GM23338 (cell line): ENCODE measurements around the gene CDKN2AIPNL. TPM values are rescaled to one million over a fixed set of nuclear protein-coding genes. Genes with fewer than 3 reads are reported as not detected.

Experiments used
- ATAC-seq: fragments of 200-7000 bp; cut with Tn5 transposase; 3 replicates; pipeline ENCODE4 v1.9.1; 2020
- DNase-seq: peaks from one replicate; pipeline ENCODE4 v3.0.0-alpha.2; 2015; ENCODE audit warnings: low spot score
- H2AFZ ChIP-seq: fragments of 200-600 bp; sonication (generic); 2 replicates; pipeline ENCODE4 v1.8.0; 2016; ENCODE audit warnings: antibody characterized with exemption, mild to moderate bottlenecking, moderate library complexity
- H3F3A ChIP-seq: fragments of 200-600 bp; sonication (generic); replicated peaks from 2 replicates; pipeline ENCODE4 v1.8.0; 2017; ENCODE audit warnings: antibody characterized with exemption, mixed run types, low read depth
- H3K27ac ChIP-seq: fragments of 200-600 bp; sonication (generic); 2 replicates; pipeline ENCODE4 v1.6.1; 2016; ENCODE audit warnings: low read depth
- H3K27me3 ChIP-seq: fragments of 200-600 bp; sonication (generic); 2 replicates; pipeline ENCODE4 v1.8.0; 2016; ENCODE audit warnings: mild to moderate bottlenecking, mixed run types, moderate library complexity; ENCODE audit not compliant: insufficient read depth
- H3K36me3 ChIP-seq: fragments of 200-600 bp; sonication (generic); 2 replicates; pipeline ENCODE4 v1.8.0; 2016; ENCODE audit warnings: mild to moderate bottlenecking; ENCODE audit not compliant: insufficient read depth
- H3K4me1 ChIP-seq: fragments of 200-600 bp; sonication (generic); 2 replicates; pipeline ENCODE4 v1.8.0; 2016; ENCODE audit warnings: mild to moderate bottlenecking, moderate library complexity; ENCODE audit not compliant: insufficient read depth
- H3K4me2 ChIP-seq: fragments of 200-600 bp; sonication (generic); 2 replicates; pipeline ENCODE4 v1.7.1; 2017; ENCODE audit warnings: mixed run types
- H3K4me3 ChIP-seq: fragments of 200-600 bp; sonication (generic); 2 replicates; pipeline ENCODE4 v1.6.1; 2016; ENCODE audit warnings: mixed run types
- H3K79me2 ChIP-seq: fragments of 200-600 bp; sonication (generic); replicated peaks from 2 replicates; pipeline ENCODE4 v1.8.0; 2017; ENCODE audit warnings: mild to moderate bottlenecking; ENCODE audit not compliant: insufficient read depth
- H3K9me2 ChIP-seq: fragments of 200-600 bp; sonication (generic); 2 replicates; pipeline ENCODE4 v1.8.0; 2017; ENCODE audit not compliant: insufficient read depth
- H4K20me1 ChIP-seq: fragments of 200-600 bp; sonication (generic); replicated peaks from 2 replicates; pipeline ENCODE4 v1.8.0; 2017; ENCODE audit warnings: mild to moderate bottlenecking; ENCODE audit not compliant: insufficient read depth
- H3K27ac Mint-ChIP-seq: 2 replicates; pipeline ENCODE4 v1.8.0; 2020; ENCODE audit warnings: inconsistent platforms, mild to moderate bottlenecking, moderate library complexity, mixed read lengths
- H3K27me3 Mint-ChIP-seq: 3 replicates; pipeline ENCODE4 v1.8.0; 2022; ENCODE audit warnings: low read depth, mild to moderate bottlenecking, moderate library complexity, mixed read lengths, inconsistent platforms; ENCODE audit not compliant: insufficient read depth, poor library complexity
- H3K36me3 Mint-ChIP-seq: 3 replicates; pipeline ENCODE4 v1.8.0; 2021; ENCODE audit warnings: low read depth, mild to moderate bottlenecking, inconsistent platforms, moderate library complexity, mixed read lengths
- H3K4me1 Mint-ChIP-seq: 3 replicates; pipeline ENCODE4 v1.8.0; 2020; ENCODE audit warnings: mild to moderate bottlenecking, inconsistent platforms, mixed read lengths
- H3K4me3 Mint-ChIP-seq: 3 replicates; pipeline ENCODE4 v1.8.0; 2021; ENCODE audit warnings: moderate library complexity, mild to moderate bottlenecking, inconsistent platforms, mixed read lengths
- H3K9me3 Mint-ChIP-seq: 3 replicates; pipeline ENCODE4 v1.8.0; 2020; ENCODE audit warnings: moderate library complexity, mild to moderate bottlenecking, inconsistent platforms, mixed read lengths
- CREB1 ChIP-seq: fragments of 250-450 bp; sonication (Bioruptor Pico); IDR thresholded peaks from 2 replicates; pipeline ENCODE4 v1.5.0; 2020; ENCODE audit warnings: low read depth, mild to moderate bottlenecking, moderate library complexity
- CTCF ChIP-seq, 2 experiments: fragments of 200-600 bp in 1 of 2; sonication (generic) in 1 of 2; conservative IDR thresholded peaks; 2 replicates each; pipeline versions ENCODE4 v1.5.1 to v1.6.1; 2016 to 2017; ENCODE audit warnings: antibody characterized with exemption in 2 of 2, low read depth in 2 of 2, mild to moderate bottlenecking in 2 of 2, moderate library complexity in 1 of 2
- ETS1 ChIP-seq: IDR thresholded peaks from 2 replicates; pipeline ENCODE4 v1.6.1; 2016; ENCODE audit warnings: antibody characterized with exemption
- EZH2 ChIP-seq: fragments of 200-600 bp; sonication (generic); IDR thresholded peaks from one replicate; pipeline ENCODE4 v1.8.0; 2017; ENCODE audit warnings: antibody characterized with exemption, mild to moderate bottlenecking, low read depth; ENCODE audit not compliant: unreplicated experiment
- EZH2phosphoT487 ChIP-seq: fragments of 200-600 bp; sonication (generic); IDR thresholded peaks from one replicate; pipeline ENCODE4 v1.8.1; 2018; ENCODE audit warnings: antibody characterized with exemption; ENCODE audit not compliant: unreplicated experiment
- NANOG ChIP-seq: IDR thresholded peaks from 2 replicates; pipeline ENCODE4 v1.6.1; 2016; ENCODE audit warnings: antibody characterized with exemption, borderline replicate concordance
- POLR2AphosphoS5 ChIP-seq: IDR thresholded peaks from 2 replicates; pipeline ENCODE4 v1.6.1; 2016; ENCODE audit warnings: antibody characterized with exemption, low read depth
- ZNF114 ChIP-seq: fragments of 250-450 bp; sonication (Bioruptor Pico); IDR thresholded peaks from 2 replicates; pipeline ENCODE4 v1.5.0; 2020; ENCODE audit warnings: mild to moderate bottlenecking, moderate library complexity
- ZNF331 ChIP-seq: fragments of 250-450 bp; sonication (Bioruptor Pico); IDR thresholded peaks from 2 replicates; pipeline ENCODE4 v1.5.0; 2020; ENCODE audit warnings: low read depth, mild to moderate bottlenecking, moderate library complexity
- polyA plus RNA-seq: library from polyadenylated mRNA; unstranded; fragments of >200 nt; fragmentation: Nextera tagmentation; extraction: Ambion mirVana; gene quantifications from 2 replicates; pipeline ENCODE4 v1.2.1, GENCODE V29; 2016
- total RNA-seq: library from RNA; depleted of rRNA; stranded (reverse); fragments of >200 nt; shearing (Covaris generic); gene quantifications from 2 replicates; pipeline ENCODE4 v1.2.3, GENCODE V29; 2014
- TF ChIP-seq, protein P1 (sequence below): IDR thresholded peaks from one replicate; pipeline ENCODE4 v1.6.1; 2018; ENCODE audit warnings: antibody characterized with exemption; ENCODE audit not compliant: unreplicated experiment

The CDKN2AIPNL gene
- total and polyA plus RNA-seq, 2 experiments from 2014 or later = 53.5 to 79.5 TPM

DNA sequence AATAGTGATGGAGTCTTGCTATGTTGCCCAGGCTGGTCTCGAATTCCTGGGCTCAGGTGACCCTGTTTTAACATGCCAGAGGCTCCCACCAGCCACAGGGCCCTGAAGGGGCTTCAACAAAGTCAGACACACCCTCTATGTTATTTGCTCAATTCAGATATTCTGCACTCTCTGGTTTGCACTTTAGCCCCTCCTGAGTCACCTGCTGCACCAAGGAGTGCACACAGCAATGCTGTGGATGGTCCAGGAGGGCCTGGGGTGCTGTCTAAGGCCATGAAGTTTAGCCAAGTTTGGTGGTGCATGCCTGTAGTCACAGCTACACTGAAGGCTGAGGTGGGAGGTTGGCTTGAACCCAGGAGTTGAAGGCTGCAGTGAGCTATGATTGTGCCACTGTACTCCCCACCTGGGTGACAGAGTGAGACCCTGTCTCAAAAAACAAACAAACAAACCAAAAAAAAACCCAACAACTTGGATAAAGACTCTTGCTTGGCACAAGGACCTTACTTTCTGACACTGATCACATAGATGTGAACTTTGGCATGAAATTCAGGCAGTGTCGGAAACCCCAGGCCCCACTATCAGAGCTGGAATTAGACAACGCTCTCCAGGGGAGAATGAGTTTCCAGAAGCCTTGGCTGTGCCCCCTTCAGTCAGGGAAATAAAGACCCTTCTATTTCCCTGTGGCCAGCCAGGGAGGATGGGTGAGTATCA, 39.7 kb upstream of the CDKN2AIPNL start:
- Histone ChIP-seq H3K36me3 (no peaks in the 10 kb centered on the region), H2AFZ (no peak overlapping the region)
- no peak for ATAC-seq

More for the DNA sequence above, 39.7 kb upstream of the CDKN2AIPNL start:
- Histone ChIP-seq H3K4me1 (peaks cover 8% of the 10 kb centered on the region; the same call in 1 of the 2 replicates), H3K4me3 (no peak overlapping the region), H3K4me2 (no peak overlapping the region), H3F3A (no peaks in the 10 kb centered on the region), H3K27me3 (no peaks in the 10 kb centered on the region), H3K27ac (no peak overlapping the region), H4K20me1 (no peaks in the 10 kb centered on the region), H3K79me2 (no peaks in the 10 kb centered on the region), H3K9me2 (no peaks in the 10 kb centered on the region)
- peaks cover 9% of the 10 kb centered on the region for H3K4me1 Mint-ChIP-seq
- no peak overlapping the region for H3K27ac Mint-ChIP-seq
- no peak overlapping the region for H3K4me3 Mint-ChIP-seq
- TF ChIP-seq ZNF331 (CRISPR knock-in tag) (no peak), ETS1 (no peak), CTCF (conservative IDR thresholded peaks at IDR 0.05; ENCODE audit: low read depth in 2 of 2) (no peak), CREB1 (no peak), POLR2AphosphoS5 (no peak), EZH2 (no peak), NANOG (no peak), ZNF114 (CRISPR knock-in tag) (no peak), EZH2phosphoT487 (no peak)
- TF ChIP-seq, protein P1, sequence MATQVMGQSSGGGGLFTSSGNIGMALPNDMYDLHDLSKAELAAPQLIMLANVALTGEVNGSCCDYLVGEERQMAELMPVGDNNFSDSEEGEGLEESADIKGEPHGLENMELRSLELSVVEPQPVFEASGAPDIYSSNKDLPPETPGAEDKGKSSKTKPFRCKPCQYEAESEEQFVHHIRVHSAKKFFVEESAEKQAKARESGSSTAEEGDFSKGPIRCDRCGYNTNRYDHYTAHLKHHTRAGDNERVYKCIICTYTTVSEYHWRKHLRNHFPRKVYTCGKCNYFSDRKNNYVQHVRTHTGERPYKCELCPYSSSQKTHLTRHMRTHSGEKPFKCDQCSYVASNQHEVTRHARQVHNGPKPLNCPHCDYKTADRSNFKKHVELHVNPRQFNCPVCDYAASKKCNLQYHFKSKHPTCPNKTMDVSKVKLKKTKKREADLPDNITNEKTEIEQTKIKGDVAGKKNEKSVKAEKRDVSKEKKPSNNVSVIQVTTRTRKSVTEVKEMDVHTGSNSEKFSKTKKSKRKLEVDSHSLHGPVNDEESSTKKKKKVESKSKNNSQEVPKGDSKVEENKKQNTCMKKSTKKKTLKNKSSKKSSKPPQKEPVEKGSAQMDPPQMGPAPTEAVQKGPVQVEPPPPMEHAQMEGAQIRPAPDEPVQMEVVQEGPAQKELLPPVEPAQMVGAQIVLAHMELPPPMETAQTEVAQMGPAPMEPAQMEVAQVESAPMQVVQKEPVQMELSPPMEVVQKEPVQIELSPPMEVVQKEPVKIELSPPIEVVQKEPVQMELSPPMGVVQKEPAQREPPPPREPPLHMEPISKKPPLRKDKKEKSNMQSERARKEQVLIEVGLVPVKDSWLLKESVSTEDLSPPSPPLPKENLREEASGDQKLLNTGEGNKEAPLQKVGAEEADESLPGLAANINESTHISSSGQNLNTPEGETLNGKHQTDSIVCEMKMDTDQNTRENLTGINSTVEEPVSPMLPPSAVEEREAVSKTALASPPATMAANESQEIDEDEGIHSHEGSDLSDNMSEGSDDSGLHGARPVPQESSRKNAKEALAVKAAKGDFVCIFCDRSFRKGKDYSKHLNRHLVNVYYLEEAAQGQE = no peak
- no peaks in the 10 kb centered on the region; the same call in 2 of the 3 replicates for H3K36me3 Mint-ChIP-seq
- H3K9me3 Mint-ChIP-seq = no peaks in the 10 kb centered on the region
- peaks cover 6% of the 10 kb centered on the region for H3K27me3 Mint-ChIP-seq
- no peak for DNase-seq
